DLD1 (cell line): ENCODE measurements around the gene TMEM232.

Experiments
- in situ Hi-C: cut with HindIII; loops from 2 replicates; pipeline ENCODE4 v1.10.0; 2017; ENCODE audit warnings: low sequenced_read_pairs

TMEM232 gene

GRCh38 chr5:110630350-110630749 lies 96.1 kb downstream of the TMEM232 start:
- in situ Hi-C loops: no loop called here

GRCh38 chr5:110625376-110625999 lies 101.0 kb downstream of the TMEM232 start:
- in situ Hi-C loops: no loop called here

- in situ Hi-C loops: no loop called here
Measured at GRCh38 chr5:110623874-110624273, 102.6 kb downstream of the TMEM232 start.

GRCh38 chr5:110618941-110619340 lies 107.5 kb downstream of the TMEM232 start:
- in situ Hi-C loops: no loop called here

GRCh38 chr5:110616009-110616408 lies 110.5 kb downstream of the TMEM232 start:
- in situ Hi-C loops: no loop called here

GRCh38 chr5:110612794-110613247 lies 113.7 kb downstream of the TMEM232 start:
- in situ Hi-C loops: no loop called here

GRCh38 chr5:110611817-110612216 lies 114.7 kb downstream of the TMEM232 start:
- in situ Hi-C loops: no loop called here

- in situ Hi-C loops: no loop called here
Measured at GRCh38 chr5:110594866-110595265, 131.6 kb downstream of the TMEM232 start.

- in situ Hi-C loops: no loop called here
Measured at GRCh38 chr5:110590187-110590586, 136.3 kb downstream of the TMEM232 start.

GRCh38 chr5:110588286-110588980 lies 138.0 kb downstream of the TMEM232 start:
- in situ Hi-C loops: no loop called here

- in situ Hi-C loops: no loop called here
Measured at GRCh38 chr5:110580625-110581024, 145.8 kb downstream of the TMEM232 start.

GRCh38 chr5:110572729-110573128 lies 153.7 kb downstream of the TMEM232 start:
- in situ Hi-C loops: no loop called here

- in situ Hi-C loops: no loop called here
Measured at GRCh38 chr5:110562191-110562590, 164.3 kb downstream of the TMEM232 start.

GRCh38 chr5:110561510-110561909 lies 165.0 kb downstream of the TMEM232 start:
- in situ Hi-C loops: no loop called here

- in situ Hi-C loops: no loop called here
Measured at GRCh38 chr5:110549301-110549700, 177.2 kb downstream of the TMEM232 start.

GRCh38 chr5:110548171-110548570 lies 178.3 kb downstream of the TMEM232 start:
- in situ Hi-C loops: no loop called here

GRCh38 chr5:110547495-110547894 lies 179.0 kb downstream of the TMEM232 start:
- in situ Hi-C loops: no loop called here

- in situ Hi-C loops: no loop called here
Measured at GRCh38 chr5:110545716-110546115, 180.8 kb downstream of the TMEM232 start.

GRCh38 chr5:110544603-110545002 lies 181.9 kb downstream of the TMEM232 start:
- in situ Hi-C loops: no loop called here

GRCh38 chr5:110542949-110543348 lies 183.5 kb downstream of the TMEM232 start:
- in situ Hi-C loops: no loop called here

GRCh38 chr5:110536120-110537115 lies 190.1 kb downstream of the TMEM232 start:
- in situ Hi-C loops: no loop called here
